GM12878 (cell line): ENCODE results near the gene ACTR10. TPM values are rescaled to one million over a fixed set of nuclear protein-coding genes. Genes with fewer than 3 reads are reported as not detected.

Experiments used
- CREM ChIP-seq: IDR thresholded peaks from 2 replicates; pipeline ENCODE4 v1.6.1; 2014; ENCODE audit warnings: antibody characterized with exemption, low read depth
- CTCF ChIP-seq, 3 experiments: IDR thresholded peaks in 2 of 3; conservative IDR thresholded peaks in 1 of 3; 2 replicates each; pipeline ENCODE4 v1.5.1; 2011; ENCODE audit warnings: low read depth in 3 of 3, low read length in 3 of 3, mild to moderate bottlenecking in 3 of 3, control low read depth in 2 of 3, moderate library complexity in 2 of 3, inconsistent platforms in 1 of 3, mixed read lengths in 1 of 3; ENCODE audit not compliant: control insufficient read depth in 2 of 3, insufficient read depth in 1 of 3; ENCODE audit errors: extremely low read depth in 1 of 3
- ETV6 ChIP-seq, 2 experiments: fragments of 450-650 bp in 1 of 2; IDR thresholded peaks in 1 of 2; conservative IDR thresholded peaks in 1 of 2; 2 replicates each; pipeline ENCODE4 v1.6.1; 2014; ENCODE audit warnings: antibody characterized with exemption in 1 of 2, borderline replicate concordance in 1 of 2, low read depth in 1 of 2, mild to moderate bottlenecking in 1 of 2, moderate library complexity in 1 of 2
- FOXM1 ChIP-seq: IDR thresholded peaks from 2 replicates; pipeline ENCODE4 v1.6.1; 2012; ENCODE audit warnings: low read depth, mild to moderate bottlenecking, inconsistent platforms, low read length, moderate library complexity
- HSF1 ChIP-seq: fragments of 150-350 bp; IDR thresholded peaks from 2 replicates; pipeline ENCODE4 v1.6.1; 2014; ENCODE audit warnings: mild to moderate bottlenecking, low read depth, low read length
- KDM1A ChIP-seq: fragments of 200-600 bp; sonication (generic); IDR thresholded peaks from 2 replicates; pipeline ENCODE4 v1.6.1; 2016; ENCODE audit warnings: borderline replicate concordance
- MXI1 ChIP-seq: fragments of 150-350 bp; IDR thresholded peaks from 2 replicates; pipeline ENCODE4 v1.6.1; 2011; ENCODE audit warnings: low read depth, mild to moderate bottlenecking, inconsistent platforms, low read length, improper control_type of control experiment
- PKNOX1 ChIP-seq: fragments of 450-650 bp; IDR thresholded peaks from 2 replicates; pipeline ENCODE4 v1.6.1; 2016; ENCODE audit warnings: mild to moderate bottlenecking
- PRDM15 ChIP-seq: fragments of 450-650 bp; formaldehyde crosslinking; IDR thresholded peaks from 2 replicates; pipeline ENCODE4 v1.4.0; 2020; ENCODE audit warnings: mild to moderate bottlenecking, moderate library complexity
- SIX5 ChIP-seq: IDR thresholded peaks from 2 replicates; pipeline ENCODE4 v1.6.1; 2011; ENCODE audit warnings: mild to moderate bottlenecking, low read depth, low read length, moderate library complexity; ENCODE audit not compliant: severe bottlenecking
- SKIL ChIP-seq: fragments of 450-650 bp; IDR thresholded peaks from 2 replicates; pipeline ENCODE4 v1.6.1; 2017; ENCODE audit warnings: mild to moderate bottlenecking, low read depth, inconsistent platforms; ENCODE audit not compliant: poor library complexity, severe bottlenecking
- SMARCA5 ChIP-seq: fragments of 450-650 bp; IDR thresholded peaks from 2 replicates; pipeline ENCODE4 v1.6.1; 2017; ENCODE audit warnings: mild to moderate bottlenecking
- SUPT20H ChIP-seq: IDR thresholded peaks from 2 replicates; pipeline ENCODE4 v1.6.1; 2011; ENCODE audit warnings: low read depth, mild to moderate bottlenecking, low read length, moderate library complexity, borderline replicate concordance; ENCODE audit not compliant: control insufficient read depth
- TCF7 ChIP-seq: IDR thresholded peaks from 2 replicates; pipeline ENCODE4 v1.6.1; 2014; ENCODE audit warnings: antibody characterized with exemption, borderline replicate concordance
- WRNIP1 ChIP-seq: IDR thresholded peaks from 2 replicates; pipeline ENCODE4 v1.6.1; 2011; ENCODE audit warnings: low read depth, low read length, improper control_type of control experiment, borderline replicate concordance
- ZBED1 ChIP-seq: IDR thresholded peaks from 2 replicates; pipeline ENCODE4 v1.6.1; 2016; ENCODE audit warnings: borderline replicate concordance
- ZSCAN29 ChIP-seq: fragments of 450-650 bp; IDR thresholded peaks from 2 replicates; pipeline ENCODE4 v1.6.1; 2017; ENCODE audit warnings: mild to moderate bottlenecking, moderate library complexity
- polyA plus RNA-seq, 11 experiments: library from polyadenylated mRNA; depleted of rRNA in 4 of 11; unstranded in 6 of 11; stranded (reverse) in 5 of 11; fragments of >200 nt; fragmentation: Nextera tagmentation in 4 of 11; fragmentation: Illumina TruSeq in 1 of 11; extraction: Ambion mirVana in 4 of 11; extraction: Trizol in 1 of 11; gene quantifications; 1 replicate in 1 of 11; 2 replicates in 10 of 11; pipeline versions ENCODE4 v1.2.1 to v1.2.3, GENCODE V29; 2011 to 2016; ENCODE audit warnings: inconsistent platforms in 2 of 11, missing spikeins in 2 of 11, low read depth in 1 of 11
- total RNA-seq, 4 experiments: library from RNA; depleted of rRNA in 3 of 4; stranded (reverse); fragments of >200 nt in 3 of 4; fragmentation: Illumina TruSeq in 1 of 4; extraction: Trizol in 1 of 4; gene quantifications; 2 replicates each; pipeline versions ENCODE4 v1.2.1 to v1.2.3, GENCODE V29; 2013 to 2021

Gene ACTR10
- total and polyA plus RNA-seq, 10 of the 15 experiments (the other 5 are each of a cell fraction or from before 2014, with no cell fraction given): 26.0 to 74.3 (median 38.9) TPM

GRCh38 chr14:58239244-58240195, 39.6 kb downstream of the ACTR10 start (continued):
- TF ChIP-seq ETV6 (conservative IDR thresholded peaks at IDR 0.05 in 1 of 2, IDR thresholded peaks at IDR 0.05 in 1 of 2; ENCODE audit: borderline replicate concordance in 1 of 2, low read depth in 1 of 2) (no peak), FOXM1 (peak; percentile 26; the same call in 1 of the 2 replicates), HSF1 (0 out of 2 replicates have a peak, but pooled peaks have one; percentile 67), MXI1 (no peak), CTCF (IDR thresholded peaks at IDR 0.05 in 2 of 3, conservative IDR thresholded peaks at IDR 0.05 in 1 of 3; ENCODE audit: control insufficient read depth in 2 of 3, extremely low read depth in 1 of 3, insufficient read depth in 1 of 3, low read depth in 3 of 3, low read length in 3 of 3) (no peak), CREM (0 out of 2 replicates have a peak, but pooled peaks have one; percentile 27), SMARCA5 (peak; percentile 86), ZBED1 (no peak), KDM1A (no peak), PRDM15 (CRISPR knock-in tag) (no peak), PKNOX1 (no peak), SIX5 (peak; percentile 12), TCF7 (no peak), SKIL (peak; percentile 90), WRNIP1 (no peak), SUPT20H (no peak), ZSCAN29 (peak; percentile 90)
